Retinal pigment epithelial cell (primary cell): ENCODE measurements around the gene ATG14.

Experiments
- DNase-seq: peaks from one replicate; pipeline ENCODE4 v3.0.0-alpha.2; 2010; ENCODE audit warnings: low read depth
- H3K4me3 ChIP-seq: 2 replicates; pipeline ENCODE4 v1.5.1; 2011; ENCODE audit warnings: mild to moderate bottlenecking, low read length, control low read depth, moderate library complexity
- CTCF ChIP-seq: conservative IDR thresholded peaks from 2 replicates; pipeline ENCODE4 v1.5.1; 2011; ENCODE audit warnings: low read depth, low read length, control low read depth, inconsistent platforms

Gene ATG14

GRCh38 chr14:55381561-55381960 lies 30.1 kb downstream of the ATG14 start:
- TF ChIP-seq CTCF = no peak
- no peak for DNase-seq
- no peak overlapping the region for H3K4me3 ChIP-seq

- no peak for DNase-seq
- no peak for TF ChIP-seq CTCF
- H3K4me3 ChIP-seq = no peak overlapping the region
Observed at GRCh38 chr14:55381040-55381439, 30.6 kb downstream of the ATG14 start.

GRCh38 chr14:55377236-55377635 lies 34.4 kb downstream of the ATG14 start:
- DNase-seq = no peak
- TF ChIP-seq CTCF = peak; percentile 29
- H3K4me3 ChIP-seq = no peak overlapping the region

- no peak for TF ChIP-seq CTCF
- no peak overlapping the region for H3K4me3 ChIP-seq
- no peak for DNase-seq
Observed at GRCh38 chr14:55374771-55375170, 36.9 kb downstream of the ATG14 start.

GRCh38 chr14:55373784-55374705 lies 37.6 kb downstream of the ATG14 start:
- DNase-seq = no peak
- TF ChIP-seq CTCF = no peak
- H3K4me3 ChIP-seq = no peak overlapping the region

GRCh38 chr14:55372825-55373224 lies 38.8 kb downstream of the ATG14 start:
- TF ChIP-seq CTCF = no peak
- no peak overlapping the region for H3K4me3 ChIP-seq
- no peak for DNase-seq

- no peak overlapping the region for H3K4me3 ChIP-seq
- no peak for TF ChIP-seq CTCF
- DNase-seq = no peak
Observed at GRCh38 chr14:55372423-55372822, 39.2 kb downstream of the ATG14 start.
